Keratinocyte (primary cell): ENCODE measurements around the gene ISOC2. TPM values are rescaled to one million over a fixed set of nuclear protein-coding genes. Genes with fewer than 3 reads are reported as not detected.
A peak's percentile ranks its signal among the peaks of the same experiment; 100 is the strongest.

ENCODE experiments used
- DNase-seq: peaks from one replicate; pipeline ENCODE4 v3.0.0-alpha.2; 2011; ENCODE audit warnings: low read depth, missing footprints, low spot score
- FAIRE-seq: peaks from 2 replicates; lab custom pipeline; 2011; peaks lifted over from hg19 to GRCh38; lab: Jason Lieb, UNC
- H2AFZ ChIP-seq: 2 replicates; pipeline ENCODE4 v1.6.0; 2012; ENCODE audit warnings: low read length, control low read depth, inconsistent platforms; ENCODE audit not compliant: control insufficient read depth
- H3K27ac ChIP-seq: 2 replicates; pipeline ENCODE4 v1.5.1; 2011; ENCODE audit warnings: low read length; ENCODE audit not compliant: control insufficient read depth, insufficient read depth
- H3K27me3 ChIP-seq: 3 replicates; pipeline ENCODE4 v1.6.0; 2011; ENCODE audit warnings: low read length; ENCODE audit not compliant: control insufficient read depth, insufficient read depth; ENCODE audit errors: extremely low read depth
- H3K36me3 ChIP-seq, 2 experiments: 2 replicates in 1 of 2; 3 replicates in 1 of 2; pipeline ENCODE4 v1.5.1; 2011; ENCODE audit warnings: low read length in 2 of 2, mild to moderate bottlenecking in 1 of 2; ENCODE audit not compliant: control insufficient read depth in 2 of 2, insufficient read depth in 2 of 2; ENCODE audit errors: extremely low read depth in 1 of 2
- H3K4me1 ChIP-seq: 3 replicates; pipeline ENCODE4 v1.5.1; 2011; ENCODE audit warnings: low read length; ENCODE audit not compliant: control insufficient read depth, insufficient read depth; ENCODE audit errors: extremely low read depth
- H3K4me2 ChIP-seq: 3 replicates; pipeline ENCODE4 v1.6.0; 2011; ENCODE audit warnings: low read depth, low read length; ENCODE audit not compliant: control insufficient read depth, insufficient read depth; ENCODE audit errors: extremely low read depth
- H3K4me3 ChIP-seq, 3 experiments: fragments of 200-600 bp in 1 of 3; sonication (generic) in 1 of 3; 2 replicates in 2 of 3; 3 replicates in 1 of 3; pipeline ENCODE4 v1.5.1; 2011 to 2016; ENCODE audit warnings: low read length in 3 of 3, mild to moderate bottlenecking in 3 of 3, control low read depth in 2 of 3, inconsistent platforms in 1 of 3, low read depth in 1 of 3, mixed read lengths in 1 of 3, mixed run types in 1 of 3, moderate library complexity in 1 of 3; ENCODE audit not compliant: control insufficient read depth in 2 of 3, insufficient read depth in 2 of 3; ENCODE audit errors: extremely low read depth in 1 of 3
- H3K79me2 ChIP-seq: 2 replicates; pipeline ENCODE4 v1.6.0; 2012; ENCODE audit warnings: low read length; ENCODE audit not compliant: control insufficient read depth, insufficient read depth
- H3K9ac ChIP-seq: 3 replicates; pipeline ENCODE4 v1.6.0; 2011; ENCODE audit warnings: low read length; ENCODE audit not compliant: control insufficient read depth, insufficient read depth; ENCODE audit errors: extremely low read depth
- H3K9me1 ChIP-seq: 3 replicates; pipeline ENCODE4 v1.6.0; 2011; ENCODE audit warnings: low read length; ENCODE audit not compliant: control insufficient read depth, insufficient read depth; ENCODE audit errors: extremely low read depth
- H3K9me3 ChIP-seq: 2 replicates; pipeline ENCODE4 v1.5.1; 2012; ENCODE audit warnings: low read depth, low read length; ENCODE audit not compliant: control insufficient read depth
- H4K20me1 ChIP-seq: 3 replicates; pipeline ENCODE4 v1.6.0; 2011; ENCODE audit warnings: low read length; ENCODE audit not compliant: control insufficient read depth, insufficient read depth; ENCODE audit errors: extremely low read depth
- CTCF ChIP-seq, 3 experiments: IDR thresholded peaks in 1 of 3; conservative IDR thresholded peaks in 1 of 3; optimal IDR thresholded peaks in 1 of 3; 2 replicates in 2 of 3; 3 replicates in 1 of 3; pipeline versions ENCODE3 to v1.5.1; 2011; ENCODE audit warnings: low read length in 3 of 3, mild to moderate bottlenecking in 3 of 3, moderate library complexity in 2 of 3, control low read depth in 1 of 3, inconsistent platforms in 1 of 3; ENCODE audit not compliant: insufficient read depth in 2 of 3; ENCODE audit errors: extremely low read depth in 1 of 3
- EZH2 ChIP-seq: IDR thresholded peaks from one replicate; pipeline ENCODE4 v1.6.1; 2012; ENCODE audit warnings: inconsistent platforms, mild to moderate bottlenecking, low read length, moderate library complexity
- dilution Hi-C: fragments of 300-500 bp; cut with MboI; formaldehyde crosslinking; loops from one replicate; pipeline ENCODE4 v1.7.0; 2020; ENCODE audit warnings: low sequenced_read_pairs; ENCODE audit not compliant: extremely low pct_ligation_motif_present
- polyA plus RNA-seq, 5 experiments: library from polyadenylated mRNA; depleted of rRNA in 3 of 5; stranded (reverse) in 3 of 5; stranded (forward) in 1 of 5; unstranded in 1 of 5; fragments of >200 nt; gene quantifications; 1 replicate in 1 of 5; 2 replicates in 3 of 5; 3 replicates in 1 of 5; pipeline versions ENCODE4 v1.2.1 to v1.2.3, GENCODE V29; 2011 to 2012; ENCODE audit warnings: missing spikeins in 2 of 5, low read depth in 1 of 5, low replicate concordance in 1 of 5

The ISOC2 gene
- polyA plus RNA-seq, 1 donor (not counting 4 experiments of a cell fraction or from before 2014, with no cell fraction given), result 24.5 TPM

GRCh38 chr19:55455576-55456235, 5.7 kb downstream of the ISOC2 start:
- Histone ChIP-seq H3K4me1 (peaks cover 3% of the 10 kb centered on the region), H3K36me3 (peaks cover 0 to 3% of the 10 kb centered on the region in 2 experiments), H3K27me3 (peaks cover 19% of the 10 kb centered on the region), H3K9ac (no peak overlapping the region), H3K27ac (no peak overlapping the region), H3K4me2 (no peak overlapping the region), H3K9me1 (no peaks in the 10 kb centered on the region), H4K20me1 (peaks cover 2% of the 10 kb centered on the region), H3K4me3 (no peak overlapping the region), H3K79me2 (no peaks in the 10 kb centered on the region), H2AFZ (no peak overlapping the region), H3K9me3 (no peaks in the 10 kb centered on the region)
- DNase-seq, result no peak
- dilution Hi-C loops, result no loop called here
- no peak for FAIRE-seq
- TF ChIP-seq EZH2, result no peak
- no peak for TF ChIP-seq CTCF (optimal IDR thresholded peaks at IDR 0.05 in 1 of 3, IDR thresholded peaks at IDR 0.05 in 1 of 3, conservative IDR thresholded peaks at IDR 0.05 in 1 of 3; ENCODE audit: extremely low read depth in 1 of 3, insufficient read depth in 2 of 3, low read length in 3 of 3)

GRCh38 chr19:55454787-55455243, 6.6 kb downstream of the ISOC2 start:
- no peak for FAIRE-seq
- H3K9ac ChIP-seq, result no peak overlapping the region
- no peak for DNase-seq

More at GRCh38 chr19:55454787-55455243, 6.6 kb downstream of the ISOC2 start:
- Histone ChIP-seq H3K79me2 (no peaks in the 10 kb centered on the region), H3K4me2 (no peak overlapping the region), H3K9me1 (no peaks in the 10 kb centered on the region), H3K9me3 (no peaks in the 10 kb centered on the region), H3K27me3 (peaks cover 27% of the 10 kb centered on the region), H4K20me1 (peaks cover 2% of the 10 kb centered on the region), H3K27ac (no peak overlapping the region), H3K4me1 (no peaks in the 10 kb centered on the region), H3K36me3 (peaks cover 0 to 3% of the 10 kb centered on the region in 2 experiments), H3K4me3 (no peak overlapping the region), H2AFZ (no peak overlapping the region)
- dilution Hi-C loops, result no loop called here
- TF ChIP-seq CTCF (optimal IDR thresholded peaks at IDR 0.05 in 1 of 3, IDR thresholded peaks at IDR 0.05 in 1 of 3, conservative IDR thresholded peaks at IDR 0.05 in 1 of 3; ENCODE audit: extremely low read depth in 1 of 3, insufficient read depth in 2 of 3, low read length in 3 of 3) (peak; percentile 67 to 79 (median 69)), EZH2 (no peak)
